GM21367 (cell line): ENCODE data around the gene GRIA4.
A peak's percentile ranks its signal among the peaks of the same experiment; 100 is the strongest.
"Not testable (repeated sequence)": the region's sequence is repeated elsewhere in the genome, so short reads cannot be mapped to it uniquely, and the experiment has no call there.

Experiments used
- ATAC-seq: cut with Tn5 transposase; IDR thresholded peaks from one replicate; pipeline ENCODE4 v1.9.1; 2021; ENCODE audit not compliant: unreplicated experiment

Gene GRIA4

GRCh38 chr11:105785850-105786249 is 176.0 kb downstream of the GRIA4 start:
- not testable (repeated sequence) for ATAC-seq

- no peak for ATAC-seq
Measured at GRCh38 chr11:105786741-105787140, 176.9 kb downstream of the GRIA4 start.

- ATAC-seq, result no peak
Measured at GRCh38 chr11:105789579-105790420, 179.9 kb downstream of the GRIA4 start.

DNA sequence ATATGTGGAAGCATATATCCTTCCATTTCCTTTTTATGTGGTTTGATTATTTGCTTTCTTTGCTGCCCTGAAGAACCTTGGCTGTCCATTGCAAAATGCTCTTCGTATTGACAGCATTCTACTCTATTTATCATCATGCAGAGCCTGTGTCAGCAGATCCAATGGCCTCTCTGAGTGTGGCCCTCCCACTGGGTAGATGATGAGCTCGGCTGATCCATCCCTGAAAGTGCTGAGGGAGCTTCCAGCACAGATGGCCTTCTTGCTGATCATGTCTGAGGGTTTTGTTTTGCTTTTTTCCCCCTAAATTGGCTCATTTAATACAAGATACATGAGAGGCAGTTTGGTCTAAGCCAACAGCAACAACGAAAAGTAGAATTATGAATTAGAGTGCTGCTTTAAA is 181.0 kb downstream of the GRIA4 start:
- ATAC-seq, result no peak

DNA sequence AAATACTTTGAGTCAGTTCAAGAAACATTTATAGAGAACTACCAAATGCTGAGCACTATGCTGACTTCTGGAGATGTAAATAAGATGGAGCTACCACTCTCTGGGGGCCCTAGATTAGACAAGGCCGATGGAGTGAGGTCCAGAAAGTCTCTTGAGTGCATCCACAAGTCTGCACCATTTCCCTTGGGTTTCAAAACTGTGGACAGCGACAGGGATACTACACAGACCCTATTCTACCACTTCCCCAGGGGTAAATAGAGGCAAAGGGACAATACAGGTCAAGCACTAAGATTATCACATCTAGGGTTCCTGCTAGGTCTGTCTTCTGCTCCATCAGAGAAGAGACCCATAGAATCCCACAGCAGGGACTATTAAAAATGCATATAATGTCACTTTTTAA is 183.2 kb downstream of the GRIA4 start:
- no peak for ATAC-seq

DNA sequence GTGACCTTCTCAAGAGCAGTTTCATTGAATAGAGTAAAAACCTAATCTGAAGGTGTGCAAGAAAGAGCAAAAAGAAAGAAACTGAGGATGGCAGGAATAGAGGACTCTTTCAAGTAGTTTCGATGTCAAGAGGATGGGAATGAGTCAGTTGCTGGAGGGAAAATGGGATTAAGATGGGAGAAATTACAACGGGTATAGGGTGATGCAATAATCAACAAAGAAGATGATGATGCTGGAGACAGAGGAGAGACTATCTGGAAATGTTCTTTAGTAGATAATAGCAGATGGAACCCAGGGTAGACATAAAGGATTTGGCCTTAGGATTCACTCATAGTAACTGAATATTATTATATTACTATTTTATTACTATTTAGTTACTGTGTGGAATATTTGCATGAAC is 189.4 kb downstream of the GRIA4 start:
- ATAC-seq, result no peak

GRCh38 chr11:105799728-105800462 is 190.0 kb downstream of the GRIA4 start:
- ATAC-seq, result no peak

- no peak for ATAC-seq
Measured at GRCh38 chr11:105802390-105802789, 192.5 kb downstream of the GRIA4 start.

- ATAC-seq, result no peak
Measured at GRCh38 chr11:105811242-105811641, 201.4 kb downstream of the GRIA4 start.

DNA sequence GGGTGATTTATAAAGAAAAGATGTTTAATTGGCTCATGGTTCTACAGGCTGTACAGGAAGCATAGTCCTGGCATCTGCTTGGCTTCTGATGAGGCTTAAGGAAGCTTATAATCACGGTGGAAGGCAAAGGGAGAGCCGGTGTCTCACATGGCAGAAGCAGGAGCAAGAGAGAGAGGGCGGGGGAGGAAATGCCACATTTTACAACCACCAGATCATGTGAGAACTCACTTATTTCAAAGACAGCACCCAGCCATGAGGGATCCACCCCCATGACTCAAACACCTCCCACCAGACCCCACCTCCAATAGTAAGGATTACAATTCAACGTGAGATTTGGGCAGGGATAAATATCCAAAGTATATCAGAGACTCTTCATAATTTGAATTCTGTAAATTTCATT is 211.5 kb downstream of the GRIA4 start:
- no peak for ATAC-seq

DNA sequence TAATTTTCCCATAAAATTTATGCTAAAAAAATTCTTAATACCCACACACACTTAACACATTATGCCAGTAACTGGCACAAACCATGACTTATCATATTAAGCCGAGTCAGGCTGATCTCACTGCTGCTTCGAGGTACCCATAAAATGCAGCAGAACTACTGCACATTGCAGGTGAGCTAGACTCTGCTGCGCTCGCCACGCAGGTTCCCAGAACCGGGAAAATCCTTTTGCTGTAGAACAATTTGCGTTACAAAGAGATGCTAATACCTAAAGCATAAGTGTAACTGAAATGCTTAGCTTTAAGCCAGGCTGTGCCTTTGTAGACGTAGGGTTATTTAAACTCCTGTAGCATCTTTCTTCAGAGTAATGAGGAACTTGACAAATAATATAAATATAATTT is 211.9 kb downstream of the GRIA4 start:
- ATAC-seq, result no peak

DNA sequence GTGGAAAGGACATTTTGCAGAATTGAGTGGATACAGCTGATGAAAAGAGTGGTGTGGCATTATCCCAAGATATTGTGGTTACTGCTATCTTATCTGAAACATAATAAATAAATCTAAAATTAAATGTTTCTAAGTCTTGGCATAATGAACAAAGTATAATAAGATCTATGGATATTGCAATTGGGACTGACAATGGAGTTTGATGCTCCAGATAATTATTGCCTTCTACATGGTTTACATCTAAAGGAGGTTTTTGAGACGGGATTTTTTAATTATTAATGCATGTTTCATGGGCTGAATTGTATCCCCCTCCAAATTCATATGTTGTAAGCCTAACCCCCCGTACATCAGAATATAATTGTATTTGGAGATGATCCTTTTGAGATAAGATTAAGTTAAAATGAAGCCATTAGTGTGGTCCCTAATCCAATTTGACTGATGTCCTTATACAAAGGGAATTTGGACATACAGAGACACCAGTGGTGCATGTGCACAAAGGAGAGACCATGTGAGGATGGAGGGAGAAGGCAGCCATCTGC is 213.7 kb downstream of the GRIA4 start:
- ATAC-seq, result no peak

DNA sequence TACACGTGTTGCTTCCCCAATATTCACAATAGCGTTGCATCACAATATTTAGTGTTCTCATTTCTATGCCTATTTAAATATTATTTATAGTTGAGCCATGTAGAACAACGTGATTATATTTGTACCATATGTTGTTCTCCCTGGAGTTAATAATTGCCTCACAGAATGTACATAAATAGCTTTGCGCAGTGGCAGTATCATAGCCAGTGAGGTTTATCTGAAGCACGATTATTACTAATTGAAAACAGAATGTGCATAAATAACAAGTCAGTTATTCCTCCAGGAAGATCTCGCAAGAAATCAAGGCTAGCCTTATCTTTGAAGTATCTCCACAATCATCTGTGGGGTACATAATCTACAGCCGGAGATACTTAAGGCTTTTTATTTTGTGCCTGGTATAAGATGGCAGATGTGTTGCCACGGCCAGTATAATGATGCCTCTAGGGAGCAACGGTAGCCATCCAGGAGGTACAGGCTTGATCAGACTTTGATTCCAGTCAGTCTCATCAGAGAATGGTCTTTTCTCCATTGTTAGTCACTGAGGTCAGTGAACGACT is 214.7 kb downstream of the GRIA4 start:
- ATAC-seq, result no peak

GRCh38 chr11:105825141-105825540 is 215.3 kb downstream of the GRIA4 start:
- ATAC-seq, result no peak

- ATAC-seq, result no peak
Measured at GRCh38 chr11:105827906-105828305, 218.0 kb downstream of the GRIA4 start.

GRCh38 chr11:105829084-105829483 is 219.2 kb downstream of the GRIA4 start:
- peak; percentile 99 for ATAC-seq

GRCh38 chr11:105834461-105834860 is 224.6 kb downstream of the GRIA4 start:
- no peak for ATAC-seq

- no peak for ATAC-seq
Measured at GRCh38 chr11:105838668-105839384, 229.0 kb downstream of the GRIA4 start.

DNA sequence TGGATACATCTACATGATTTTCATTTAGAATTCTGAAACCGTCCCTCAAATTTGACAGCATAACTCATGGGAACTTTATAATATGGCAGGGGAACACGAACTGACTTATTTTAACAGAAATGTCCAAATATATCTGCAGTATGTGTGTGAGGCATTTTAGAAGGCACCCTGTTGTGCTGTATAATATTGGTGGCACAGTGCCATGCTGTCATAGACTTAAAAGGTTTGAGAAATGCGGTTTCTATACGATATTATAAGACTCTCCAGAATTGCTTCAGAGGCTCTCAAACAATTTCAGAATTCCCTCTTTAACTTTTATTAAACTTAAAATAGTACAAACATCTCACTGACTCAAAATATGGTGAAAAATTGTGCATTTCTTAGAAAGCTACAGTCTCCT is 230.5 kb downstream of the GRIA4 start:
- no peak for ATAC-seq

DNA sequence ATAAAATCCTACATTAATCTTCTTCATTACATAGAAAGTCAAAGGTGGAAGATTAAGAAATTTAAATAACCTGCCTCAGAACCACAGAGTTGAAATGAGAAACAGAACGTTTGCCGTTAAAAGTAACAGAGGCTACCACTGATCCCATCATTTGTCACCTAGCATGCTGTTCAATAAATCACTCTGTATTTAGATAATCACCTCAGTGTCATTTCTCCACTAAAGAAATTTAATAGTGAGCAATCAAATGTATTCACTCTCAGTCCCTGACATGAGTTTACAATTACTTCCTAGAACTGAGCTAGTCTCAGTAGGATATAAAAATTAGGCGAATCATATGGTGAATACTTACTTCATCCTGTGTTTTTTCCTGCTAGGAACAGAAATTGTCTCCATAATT is 242.5 kb downstream of the GRIA4 start:
- ATAC-seq, result no peak

DNA sequence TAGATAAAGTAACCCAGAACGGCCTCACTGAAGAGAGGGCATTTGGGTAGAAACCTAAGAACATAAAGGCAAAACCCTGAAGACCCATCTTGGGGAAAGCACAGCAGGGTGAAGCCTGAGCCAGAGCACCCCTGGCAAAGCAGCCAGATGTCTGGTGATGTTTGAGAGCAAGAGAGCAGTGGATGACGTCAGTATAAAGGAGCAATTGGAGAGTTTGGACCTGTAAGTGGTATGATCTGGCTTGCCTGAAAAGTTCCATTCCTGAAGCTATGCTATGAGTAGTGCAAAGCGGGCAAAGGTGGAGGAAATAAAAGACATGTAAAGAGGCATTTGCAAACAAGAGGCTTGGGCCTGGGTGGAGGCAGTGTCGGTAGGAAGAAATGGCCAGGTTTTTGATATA is 244.4 kb downstream of the GRIA4 start:
- ATAC-seq, result no peak
